HT1080 (cell line): ENCODE results near the gene UNC93B1. TPM values are rescaled to one million over a fixed set of nuclear protein-coding genes. Genes with fewer than 3 reads are reported as not detected.

Experiments
- DNase-seq: peaks from one replicate; pipeline ENCODE4 v3.0.0-alpha.2; 2015; ENCODE audit warnings: low read depth
- polyA plus RNA-seq, 2 experiments: library from polyadenylated mRNA; depleted of rRNA; stranded (reverse); fragments of >200 nt; gene quantifications; 2 replicates each; pipeline ENCODE4 v1.2.3, GENCODE V29; 2015
- total RNA-seq: library from RNA; depleted of rRNA; stranded (reverse); fragments of >200 nt; shearing (Covaris generic); gene quantifications from 2 replicates; pipeline ENCODE4 v1.2.3, GENCODE V29; 2014; rRNA removed

The UNC93B1 gene
- 16.2 and 18.7 TPM in 2 replicates for total RNA-seq
- 31.0 and 32.6 TPM in 2 replicates for polyA plus RNA-seq (2015; cell fraction: cytosol; rRNA removed)
- 47.2 and 48.1 TPM in 2 replicates for polyA plus RNA-seq (2015; cell fraction: nucleus; rRNA removed)

GRCh38 chr11:68003846-68004550, at the start of gene UNC93B1:
UNC93B1 (minus strand) TSS chr11:68004097; CDS start chr11:68004043, 54 bp downstream.
- peak; percentile 78 for DNase-seq

- no peak for DNase-seq
Observed at GRCh38 chr11:68053117-68053516, 49.2 kb upstream of the UNC93B1 start.

- no peak for DNase-seq
Observed at GRCh38 chr11:68052137-68052873, 48.4 kb upstream of the UNC93B1 start.

- DNase-seq = no peak
Observed at GRCh38 chr11:68051191-68052136, 47.6 kb upstream of the UNC93B1 start.

- DNase-seq = no peak
Observed at GRCh38 chr11:68050371-68050841, 46.5 kb upstream of the UNC93B1 start.

GRCh38 chr11:68049509-68050370, 45.8 kb upstream of the UNC93B1 start:
- no peak for DNase-seq

- no peak for DNase-seq
Observed at GRCh38 chr11:68048681-68049508, 45.0 kb upstream of the UNC93B1 start.

- DNase-seq = no peak
Observed at GRCh38 chr11:68047437-68048290, 43.8 kb upstream of the UNC93B1 start.

GRCh38 chr11:68044898-68045351, 41.0 kb upstream of the UNC93B1 start:
- DNase-seq = no peak

GRCh38 chr11:68044145-68044813, 40.4 kb upstream of the UNC93B1 start:
- no peak for DNase-seq

GRCh38 chr11:68043349-68044144, 39.6 kb upstream of the UNC93B1 start:
- no peak for DNase-seq

- DNase-seq = no peak
Observed at GRCh38 chr11:68043029-68043348, 39.1 kb upstream of the UNC93B1 start.

GRCh38 chr11:68042219-68043028, 38.5 kb upstream of the UNC93B1 start:
- no peak for DNase-seq

GRCh38 chr11:68041617-68042218, 37.8 kb upstream of the UNC93B1 start:
- DNase-seq = no peak

GRCh38 chr11:68040957-68041591, 37.2 kb upstream of the UNC93B1 start:
- no peak for DNase-seq
